HG02678 (cell line): ENCODE results near the gene GOLGB1.
A peak's percentile ranks its signal among the peaks of the same experiment; 100 is the strongest.
"Not testable (repeated sequence)": the region's sequence is repeated elsewhere in the genome, so short reads cannot be mapped to it uniquely, and the experiment has no call there.

Source experiments
- ATAC-seq: cut with Tn5 transposase; IDR thresholded peaks from one replicate; pipeline ENCODE4 v1.9.1; 2021; ENCODE audit warnings: mild to moderate bottlenecking, moderate library complexity; ENCODE audit not compliant: unreplicated experiment

GOLGB1 gene

GRCh38 chr3:121748680-121749275, 763 bp downstream of the GOLGB1 start:
- ATAC-seq = peak; percentile 16

- ATAC-seq = no peak
Measured at GRCh38 chr3:121747976-121748375, 1.6 kb downstream of the GOLGB1 start.

GRCh38 chr3:121743106-121743505, 6.4 kb downstream of the GOLGB1 start:
- ATAC-seq = not testable (repeated sequence)

- ATAC-seq = no peak
Measured at GRCh38 chr3:121740896-121741295, 8.6 kb downstream of the GOLGB1 start.

- ATAC-seq = no peak
Measured at GRCh38 chr3:121739902-121740301, 9.6 kb downstream of the GOLGB1 start.

- no peak for ATAC-seq
Measured at GRCh38 chr3:121737644-121738043, 11.9 kb downstream of the GOLGB1 start.

- no peak for ATAC-seq
Measured at GRCh38 chr3:121736112-121736511, 13.4 kb downstream of the GOLGB1 start.

GRCh38 chr3:121735047-121735696, 14.4 kb downstream of the GOLGB1 start:
- peak; percentile 96 for ATAC-seq

- no peak for ATAC-seq
Measured at GRCh38 chr3:121730940-121731687, 18.4 kb downstream of the GOLGB1 start.

- peak; percentile 90 for ATAC-seq
Measured at GRCh38 chr3:121724130-121724529, 25.4 kb downstream of the GOLGB1 start.

- no peak for ATAC-seq
Measured at GRCh38 chr3:121723485-121723884, 26.1 kb downstream of the GOLGB1 start.

- ATAC-seq = no peak
Measured at GRCh38 chr3:121722411-121722810, 27.1 kb downstream of the GOLGB1 start.

GRCh38 chr3:121720163-121720562, 29.4 kb downstream of the GOLGB1 start:
- no peak for ATAC-seq

GRCh38 chr3:121719423-121719822, 30.1 kb downstream of the GOLGB1 start:
- ATAC-seq = peak; percentile 39

GRCh38 chr3:121718205-121718846, 31.2 kb downstream of the GOLGB1 start:
- no peak for ATAC-seq

- no peak for ATAC-seq
Measured at GRCh38 chr3:121710347-121710746, 39.2 kb downstream of the GOLGB1 start.

- ATAC-seq = no peak
Measured at GRCh38 chr3:121707531-121708273, 41.8 kb downstream of the GOLGB1 start.

GRCh38 chr3:121705541-121705940, 44.0 kb downstream of the GOLGB1 start:
- no peak for ATAC-seq

GRCh38 chr3:121703973-121704372, 45.6 kb downstream of the GOLGB1 start:
- no peak for ATAC-seq

GRCh38 chr3:121698901-121699300, 50.6 kb downstream of the GOLGB1 start:
- ATAC-seq = no peak

GRCh38 chr3:121698476-121698875, 51.1 kb downstream of the GOLGB1 start:
- no peak for ATAC-seq
